GM18517 (cell line): ENCODE data around the gene RINL.
"Not testable (repeated sequence)": the region's sequence is repeated elsewhere in the genome, so short reads cannot be mapped to it uniquely, and the experiment has no call there.

Experiments used
- ATAC-seq: cut with Tn5 transposase; IDR thresholded peaks from one replicate; pipeline ENCODE4 v1.9.1; 2021; ENCODE audit warnings: mild to moderate bottlenecking, moderate library complexity; ENCODE audit not compliant: unreplicated experiment

The RINL gene

GRCh38 chr19:38836983-38837626 lies 41.0 kb downstream of the RINL start:
- ATAC-seq = no peak

GRCh38 chr19:38836159-38836982 lies 41.7 kb downstream of the RINL start:
- no peak for ATAC-seq

GRCh38 chr19:38834590-38834989 lies 43.5 kb downstream of the RINL start:
- ATAC-seq = no peak

- no peak for ATAC-seq
Observed at GRCh38 chr19:38834104-38834490, 44.0 kb downstream of the RINL start.

GRCh38 chr19:38833092-38833425 lies 45.0 kb downstream of the RINL start:
- no peak for ATAC-seq

GRCh38 chr19:38831142-38831605 lies 46.9 kb downstream of the RINL start:
- ATAC-seq = no peak

- ATAC-seq = no peak
Observed at GRCh38 chr19:38830039-38830733, 47.9 kb downstream of the RINL start.

- ATAC-seq = not testable (repeated sequence)
Observed at GRCh38 chr19:38829203-38829602, 48.9 kb downstream of the RINL start.

GRCh38 chr19:38826856-38827551 lies 51.1 kb downstream of the RINL start:
- ATAC-seq = no peak

- ATAC-seq = not testable (repeated sequence)
Observed at GRCh38 chr19:38825936-38826335, 52.1 kb downstream of the RINL start.

GRCh38 chr19:38821230-38821825 lies 56.7 kb downstream of the RINL start:
- not testable (repeated sequence) for ATAC-seq

- no peak for ATAC-seq
Observed at GRCh38 chr19:38819231-38819920, 58.7 kb downstream of the RINL start.
